GM18498 (cell line): ENCODE data around the gene CLDND1.

ENCODE experiments used
- ATAC-seq: cut with Tn5 transposase; IDR thresholded peaks from one replicate; pipeline ENCODE4 v1.9.1; 2021; ENCODE audit warnings: mild to moderate bottlenecking, moderate library complexity; ENCODE audit not compliant: unreplicated experiment

Gene CLDND1

DNA sequence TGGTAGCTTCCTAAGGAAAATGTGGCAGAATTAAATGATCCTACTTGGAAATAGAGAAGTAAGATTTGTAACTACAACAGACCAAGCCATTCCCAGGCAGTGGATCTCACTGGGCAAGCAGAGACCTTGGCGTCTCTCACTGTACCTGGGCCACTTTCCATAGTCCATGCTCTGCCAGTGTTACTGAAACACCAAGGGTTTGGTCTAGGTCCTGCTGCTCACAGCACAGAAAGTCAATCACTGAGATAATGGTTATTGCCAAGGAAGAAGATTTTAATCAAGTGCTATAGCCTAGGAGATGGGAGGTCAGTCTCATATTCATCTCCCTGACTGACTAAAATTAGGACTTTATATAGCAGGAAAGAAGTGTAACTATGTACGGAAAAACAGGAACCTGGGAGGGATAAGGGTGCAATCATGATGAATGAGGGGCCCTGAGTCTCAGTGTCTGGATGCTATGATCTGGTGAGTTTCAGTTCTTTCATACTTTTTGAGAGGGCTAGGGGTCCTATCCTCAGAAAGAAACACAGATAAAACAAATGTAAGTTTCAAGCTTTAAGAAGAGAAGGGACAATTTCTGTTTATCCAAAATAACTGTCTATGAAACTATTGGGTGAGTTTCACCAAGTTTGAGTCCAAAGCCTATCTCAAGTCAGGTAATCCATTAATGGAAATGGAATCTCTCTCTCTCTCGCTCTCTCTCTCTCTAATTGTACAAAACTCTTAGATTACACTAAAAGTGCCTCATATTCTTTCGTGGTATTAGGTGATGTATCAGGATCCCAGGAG, 29.7 kb upstream of the CLDND1 start:
- ATAC-seq = no peak

DNA sequence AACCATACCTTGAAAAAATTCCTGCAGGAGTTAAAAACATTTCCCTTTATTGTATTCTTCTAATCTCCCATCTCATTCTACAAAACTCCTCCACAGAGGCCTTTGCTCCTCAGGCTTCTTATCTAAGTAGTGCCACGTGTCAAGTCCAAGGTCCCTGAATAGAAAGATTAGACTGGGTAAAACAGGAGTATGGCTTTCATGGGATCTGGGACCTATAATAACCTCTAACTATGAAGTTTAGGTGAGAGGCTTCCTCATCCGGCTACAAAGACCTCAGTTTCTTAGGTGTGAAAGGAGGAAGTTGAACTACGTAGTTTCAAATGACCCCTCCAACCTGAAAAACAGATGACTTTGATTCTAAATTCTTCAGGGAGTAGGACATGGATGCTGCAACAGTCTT, 29.1 kb upstream of the CLDND1 start:
- ATAC-seq = no peak

DNA sequence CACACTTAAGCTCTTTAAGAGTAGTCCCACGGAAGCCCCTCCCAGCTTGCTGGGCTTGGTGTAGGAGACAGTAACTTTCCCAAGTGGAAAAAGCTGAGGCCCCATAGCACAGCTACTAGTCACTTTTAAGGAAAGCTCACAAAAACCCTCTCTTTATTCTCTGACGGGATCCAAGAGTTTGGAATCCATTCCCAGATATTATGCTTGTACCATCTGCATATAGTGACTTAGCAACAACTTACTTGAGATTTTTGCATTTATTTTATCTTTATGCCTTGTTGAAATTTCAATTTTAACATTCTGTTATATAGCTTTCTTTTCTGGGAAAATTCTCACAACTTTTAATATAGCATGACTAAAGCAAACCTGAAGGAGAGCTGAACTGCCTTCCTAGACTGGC, 28.5 kb upstream of the CLDND1 start:
- ATAC-seq = no peak

DNA sequence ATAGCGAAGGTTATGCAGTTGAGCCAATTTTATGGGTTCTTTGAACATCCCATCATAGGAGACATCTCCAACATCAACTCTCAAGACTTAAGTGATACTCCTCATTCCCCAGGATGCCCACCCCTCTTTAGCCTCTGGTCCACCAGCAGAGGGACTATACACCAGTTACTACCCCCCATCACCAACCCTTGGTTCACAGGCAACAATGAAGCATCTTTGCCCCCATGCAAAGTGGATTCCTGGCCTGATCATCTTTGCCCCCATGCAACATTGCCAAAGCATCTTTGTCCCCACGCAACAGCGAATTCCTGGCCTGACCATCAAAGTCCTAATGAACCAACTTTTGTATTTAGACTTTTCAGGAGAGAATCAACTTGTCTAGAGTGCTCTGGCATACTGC, 28.1 kb upstream of the CLDND1 start:
- no peak for ATAC-seq

DNA sequence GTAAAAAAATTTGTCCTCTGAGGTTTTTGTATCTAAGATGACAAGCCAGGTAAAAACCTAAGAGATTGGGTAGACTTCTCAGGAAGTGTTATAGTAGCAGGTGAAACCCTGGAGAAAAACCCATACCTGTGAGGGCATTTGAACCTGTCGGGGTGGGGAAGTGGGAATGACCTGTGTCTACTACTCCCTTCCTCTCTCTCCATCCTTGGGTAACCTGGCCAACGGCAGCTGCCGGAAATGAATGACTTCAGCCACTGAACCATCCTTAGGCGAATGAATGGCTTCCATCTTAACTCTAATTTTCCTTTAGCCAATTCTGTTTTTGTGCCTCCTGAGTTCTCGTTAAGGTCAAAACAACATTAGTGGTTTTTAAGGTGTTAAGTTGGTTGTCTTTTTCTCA, 25.8 kb upstream of the CLDND1 start:
- no peak for ATAC-seq

DNA sequence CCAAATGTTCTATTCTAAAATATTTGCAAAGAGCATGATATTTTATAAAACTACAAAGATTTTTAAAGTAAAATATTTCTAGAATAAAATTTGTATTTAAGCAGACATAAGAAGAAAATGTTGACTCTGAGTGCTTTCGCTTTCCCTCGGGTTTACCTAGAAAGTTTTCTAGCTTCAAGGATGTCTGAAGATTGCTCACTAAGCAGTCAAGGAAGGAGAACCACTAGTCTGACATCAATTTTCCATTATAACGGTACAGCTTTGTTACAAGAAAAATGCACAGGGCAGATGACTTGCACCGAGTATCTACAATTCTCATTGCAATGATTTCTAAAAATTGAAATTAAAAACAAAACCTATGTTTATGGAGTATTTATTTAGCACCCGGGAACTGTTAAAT, 23.2 kb upstream of the CLDND1 start:
- ATAC-seq = peak; percentile 44

DNA sequence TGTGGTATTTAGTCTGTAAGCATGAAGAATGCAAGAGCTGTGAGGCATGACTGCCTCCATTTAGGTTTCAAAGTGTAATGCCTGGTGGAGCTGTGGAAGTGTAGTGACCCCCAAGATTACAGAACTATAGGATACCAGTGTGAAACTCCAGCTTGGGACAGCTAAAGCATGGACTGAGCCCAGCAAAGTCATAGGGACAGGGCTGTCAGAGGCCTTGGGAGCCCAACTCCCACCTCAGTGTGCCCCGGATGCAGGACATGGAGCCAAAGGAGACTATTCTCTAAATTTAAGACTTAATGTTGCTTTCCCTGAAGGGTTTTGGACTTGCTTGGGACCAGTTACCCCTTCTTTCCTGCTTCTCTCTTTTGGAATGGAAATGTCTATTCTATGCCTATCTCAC, 19.9 kb upstream of the CLDND1 start:
- ATAC-seq = no peak

DNA sequence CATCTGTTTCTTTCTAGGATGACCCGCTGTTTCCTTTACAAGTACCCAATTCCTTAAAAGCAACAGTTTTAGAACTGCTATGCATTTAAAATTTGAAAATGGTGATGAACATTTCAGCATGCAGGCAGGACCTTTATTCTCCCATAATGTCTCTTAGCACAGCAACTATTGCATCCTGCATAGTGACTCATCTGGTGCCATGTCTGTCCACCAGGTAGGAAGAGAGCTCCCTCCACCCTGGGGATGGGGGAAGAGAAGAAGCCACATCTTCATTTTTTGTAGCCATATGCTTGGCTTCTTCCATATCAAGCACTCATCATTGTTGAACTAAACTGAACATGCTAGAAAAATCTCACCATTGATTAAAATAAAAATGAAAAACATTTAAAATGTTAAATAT, 19.0 kb upstream of the CLDND1 start:
- ATAC-seq = no peak

DNA sequence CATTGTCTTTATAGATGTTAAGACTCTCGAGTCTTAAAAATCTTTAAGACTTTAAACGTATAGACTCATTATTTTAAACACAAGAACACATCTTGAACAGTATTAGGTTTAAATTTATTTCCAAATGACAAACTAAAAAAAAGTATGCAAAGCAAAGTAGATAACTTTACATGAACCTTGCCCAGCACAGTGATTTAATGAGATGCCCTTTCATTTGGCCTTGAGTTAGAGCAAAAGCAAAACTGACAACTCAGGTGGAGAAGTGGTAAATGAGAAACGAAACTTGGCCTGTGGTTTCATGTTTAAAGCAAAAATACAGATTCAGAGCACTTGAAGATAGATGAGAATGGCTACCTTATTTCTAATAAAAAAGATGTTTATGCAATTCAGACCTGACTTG, 17.6 kb upstream of the CLDND1 start:
- ATAC-seq = peak; percentile 48

DNA sequence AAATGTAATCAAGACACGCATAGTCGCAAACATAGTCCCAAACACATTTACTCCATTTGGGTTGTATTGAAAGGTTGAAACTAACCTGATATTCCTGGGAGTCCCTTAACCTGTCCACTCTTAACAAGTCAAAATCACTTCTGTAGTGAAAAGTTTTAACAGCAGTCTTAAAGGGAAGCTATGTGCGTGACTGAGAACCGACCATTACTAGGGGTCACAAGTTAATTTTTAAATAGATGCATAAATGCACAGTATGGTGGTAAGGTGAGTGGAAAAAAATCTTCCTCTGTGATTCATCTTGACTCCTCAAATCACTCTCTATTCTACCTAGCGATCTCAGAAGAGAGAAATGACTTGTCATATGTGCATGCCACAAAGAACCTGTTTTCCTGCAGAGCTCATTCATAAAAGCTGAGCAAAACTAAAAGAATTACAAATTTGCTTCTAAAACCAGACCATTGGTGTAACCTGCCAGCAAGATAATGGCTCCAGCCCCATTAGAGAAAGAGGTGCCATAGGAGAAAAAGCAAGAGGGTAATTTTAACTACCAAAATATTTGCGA, 13.8 kb upstream of the CLDND1 start:
- ATAC-seq = peak; percentile 75

DNA sequence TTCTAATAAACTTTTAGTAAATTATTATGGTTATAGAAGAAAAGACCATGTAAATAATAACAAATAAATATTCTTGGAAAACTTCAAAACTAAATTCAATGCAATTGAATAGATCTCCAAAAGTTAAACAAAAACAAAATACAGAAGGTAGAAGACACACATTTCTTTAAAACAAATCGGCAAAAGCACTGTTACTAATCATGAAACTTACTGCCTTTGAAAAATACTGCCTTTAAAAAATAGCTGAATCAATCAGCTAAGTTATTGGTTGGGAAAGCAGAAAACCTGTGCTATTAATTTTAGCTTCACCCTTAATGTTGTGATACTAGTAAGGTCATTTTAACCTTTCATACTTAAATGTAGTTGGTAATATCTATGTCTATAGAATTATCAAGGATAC, 12.0 kb upstream of the CLDND1 start:
- no peak for ATAC-seq

DNA sequence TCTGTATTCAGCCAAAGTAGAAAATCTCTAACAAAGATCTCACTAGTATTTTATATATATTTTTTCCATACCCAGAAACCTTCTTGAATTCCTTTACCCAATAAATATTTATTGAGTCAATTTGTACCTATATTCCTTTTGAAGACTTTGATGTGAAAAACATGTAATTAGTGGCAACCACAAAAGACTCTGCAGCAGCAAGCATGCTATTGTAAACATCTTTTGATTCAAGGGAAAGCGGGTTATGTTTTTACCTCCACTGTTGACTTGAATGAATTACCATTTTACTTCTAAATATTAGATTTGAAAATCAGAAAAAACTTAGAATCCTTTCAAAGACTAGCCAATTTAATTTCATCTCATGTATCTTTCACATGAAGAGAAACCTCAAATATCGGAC, 11.5 kb upstream of the CLDND1 start:
- ATAC-seq = no peak

DNA sequence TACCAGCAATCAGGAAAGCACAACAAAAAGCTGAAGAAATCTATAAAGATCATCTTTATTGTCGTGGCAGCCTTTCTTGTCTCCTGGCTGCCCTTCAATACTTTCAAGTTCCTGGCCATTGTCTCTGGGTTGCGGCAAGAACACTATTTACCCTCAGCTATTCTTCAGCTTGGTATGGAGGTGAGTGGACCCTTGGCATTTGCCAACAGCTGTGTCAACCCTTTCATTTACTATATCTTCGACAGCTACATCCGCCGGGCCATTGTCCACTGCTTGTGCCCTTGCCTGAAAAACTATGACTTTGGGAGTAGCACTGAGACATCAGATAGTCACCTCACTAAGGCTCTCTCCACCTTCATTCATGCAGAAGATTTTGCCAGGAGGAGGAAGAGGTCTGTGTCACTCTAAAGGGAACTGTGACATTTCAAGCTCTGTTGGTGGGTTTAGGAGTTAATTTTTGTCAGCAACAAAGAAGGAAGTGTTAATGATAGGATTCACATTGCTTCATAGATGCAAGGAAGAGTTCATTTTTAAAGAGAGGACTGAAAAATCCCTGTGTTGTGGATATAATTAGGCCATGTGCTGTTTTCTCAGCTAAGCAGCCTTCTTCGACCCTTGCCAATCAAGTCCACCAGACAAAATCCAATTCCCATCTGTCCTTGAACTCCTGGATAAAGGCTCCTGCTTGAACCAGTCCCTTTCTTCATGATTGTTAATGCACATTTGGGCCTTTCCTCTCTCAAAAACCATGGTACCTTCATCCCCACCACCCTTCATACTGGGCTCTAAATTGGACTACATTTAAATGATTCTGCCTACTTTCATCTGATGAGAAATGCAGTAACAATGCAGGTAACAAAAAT, 10.2 kb upstream of the CLDND1 start:
- no peak for ATAC-seq

DNA sequence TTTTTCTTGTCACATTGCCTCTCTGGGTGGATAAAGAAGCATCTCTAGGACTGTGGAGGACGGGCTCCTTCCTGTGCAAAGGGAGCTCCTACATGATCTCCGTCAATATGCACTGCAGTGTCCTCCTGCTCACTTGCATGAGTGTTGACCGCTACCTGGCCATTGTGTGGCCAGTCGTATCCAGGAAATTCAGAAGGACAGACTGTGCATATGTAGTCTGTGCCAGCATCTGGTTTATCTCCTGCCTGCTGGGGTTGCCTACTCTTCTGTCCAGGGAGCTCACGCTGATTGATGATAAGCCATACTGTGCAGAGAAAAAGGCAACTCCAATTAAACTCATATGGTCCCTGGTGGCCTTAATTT, 9.6 kb upstream of the CLDND1 start:
- peak; percentile 1 for ATAC-seq

DNA sequence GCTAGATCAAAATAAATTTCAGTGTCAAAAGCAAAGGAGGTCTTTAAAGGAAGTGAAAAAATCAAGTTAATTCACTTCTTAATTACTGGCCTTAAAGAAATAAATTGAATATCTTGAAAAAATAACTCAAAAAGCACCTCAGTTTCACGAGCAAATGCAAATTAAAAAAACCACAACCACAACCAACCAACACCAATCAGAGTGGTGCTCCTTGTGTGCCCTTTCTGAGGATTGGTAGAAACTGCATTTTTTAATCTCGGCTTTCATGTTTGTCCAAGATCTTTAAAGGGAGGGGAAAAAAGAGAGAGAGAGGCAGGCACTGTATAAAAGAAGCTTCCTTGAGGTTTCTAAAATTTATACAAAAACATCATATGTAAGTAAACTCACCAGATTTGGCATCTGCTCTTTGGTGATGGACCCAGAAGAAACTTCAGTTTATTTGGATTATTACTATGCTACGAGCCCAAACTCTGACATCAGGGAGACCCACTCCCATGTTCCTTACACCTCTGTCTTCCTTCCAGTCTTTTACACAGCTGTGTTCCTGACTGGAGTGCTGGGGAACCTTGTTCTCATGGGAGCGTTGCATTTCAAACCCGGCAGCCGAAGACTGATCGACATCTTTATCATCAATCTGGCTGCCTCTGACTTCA, 9.0 kb upstream of the CLDND1 start, which contains the start of gene GPR15:
TSS of gene GPR15 (plus strand) at position 357 of the 653 bp plus-strand sequence. CDS start at position 413, 56 bp downstream.
- ATAC-seq = peak; percentile 38

DNA sequence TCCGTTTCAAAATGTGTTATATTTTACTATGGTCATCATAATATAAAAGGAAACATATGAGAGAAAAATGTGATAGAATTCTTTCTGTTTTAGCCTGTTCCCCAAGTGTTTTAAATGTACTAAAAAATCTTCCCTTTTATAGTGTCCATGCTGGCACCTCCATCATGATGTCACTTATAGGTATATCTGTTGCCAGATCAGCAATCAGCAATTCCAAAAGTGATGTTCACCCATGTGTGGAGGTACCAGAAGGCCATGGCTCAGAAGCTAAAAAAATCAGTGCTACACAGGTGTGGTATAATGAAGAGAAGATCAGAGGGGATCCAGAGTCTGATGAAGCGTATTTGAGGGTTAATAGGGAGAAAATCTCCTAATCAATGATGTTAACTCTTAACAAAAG, 8.0 kb upstream of the CLDND1 start:
- no peak for ATAC-seq

DNA sequence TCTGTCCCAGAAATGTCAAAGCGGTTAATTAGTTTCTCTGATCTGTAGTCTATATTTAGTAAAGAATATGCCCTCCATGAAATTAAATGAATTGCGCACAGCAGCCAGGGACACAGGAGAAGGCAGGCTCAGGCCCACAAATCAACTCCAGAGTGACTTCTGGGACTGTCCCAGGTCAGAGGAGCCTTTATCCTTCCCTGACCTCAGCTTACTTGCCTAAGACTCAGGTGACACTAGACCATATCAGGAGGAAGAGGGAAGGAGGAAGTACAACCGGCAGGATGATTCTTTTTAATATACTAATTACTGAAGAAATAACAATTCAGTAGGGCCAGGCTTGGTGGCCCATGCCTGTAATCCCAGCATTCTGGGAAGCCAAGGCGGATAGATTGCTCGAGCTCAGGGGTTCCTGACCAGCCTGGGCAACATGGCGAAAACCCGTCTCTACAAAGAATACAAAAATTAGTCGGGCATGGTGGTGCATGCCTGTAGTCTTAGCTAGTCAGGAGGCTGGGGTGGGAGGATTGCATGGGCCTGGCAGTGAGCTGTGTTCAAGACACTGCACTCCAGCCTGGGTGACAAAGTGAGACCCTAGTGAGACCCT, 7.3 kb upstream of the CLDND1 start:
- ATAC-seq = no peak

DNA sequence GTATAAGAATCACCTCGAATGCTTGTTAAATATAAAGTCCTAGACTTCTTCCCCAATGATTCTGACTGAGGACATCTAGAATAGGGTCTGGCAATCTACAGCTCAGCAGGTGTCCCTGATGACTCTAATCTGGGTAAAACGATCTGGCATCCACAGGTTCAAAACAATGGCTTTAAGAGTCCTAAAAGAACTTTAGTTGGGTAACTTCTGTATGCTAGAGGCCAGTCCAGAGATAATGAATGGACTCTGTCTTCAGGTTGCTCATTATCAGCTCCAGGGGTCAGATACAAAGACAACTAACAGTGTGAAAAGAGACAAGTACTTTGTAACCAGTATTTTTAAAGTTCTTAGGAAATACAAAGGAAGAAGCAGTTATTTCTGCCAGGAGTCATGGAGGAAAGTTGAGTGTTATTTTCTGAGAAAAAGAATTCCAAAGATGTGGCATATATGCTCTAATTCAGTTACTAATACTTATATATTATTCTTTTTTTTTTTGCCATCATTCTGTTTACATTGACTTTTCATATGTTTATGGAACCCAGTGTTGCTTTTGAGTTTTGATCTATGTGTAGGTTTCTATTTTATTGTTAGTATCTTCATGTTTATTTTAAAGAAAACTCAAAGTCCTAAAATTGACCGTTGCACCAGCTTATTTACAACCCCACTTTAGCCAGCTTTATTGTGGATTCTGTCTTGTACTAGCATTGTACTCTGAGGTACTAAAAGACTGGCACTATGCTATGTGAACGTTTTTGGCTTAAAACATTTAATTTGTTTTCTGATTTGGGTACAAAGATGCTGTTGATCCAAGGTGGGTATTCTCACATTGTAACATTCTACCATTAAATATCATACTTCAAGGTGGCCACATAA, 6.0 kb upstream of the CLDND1 start:
- ATAC-seq = no peak

DNA sequence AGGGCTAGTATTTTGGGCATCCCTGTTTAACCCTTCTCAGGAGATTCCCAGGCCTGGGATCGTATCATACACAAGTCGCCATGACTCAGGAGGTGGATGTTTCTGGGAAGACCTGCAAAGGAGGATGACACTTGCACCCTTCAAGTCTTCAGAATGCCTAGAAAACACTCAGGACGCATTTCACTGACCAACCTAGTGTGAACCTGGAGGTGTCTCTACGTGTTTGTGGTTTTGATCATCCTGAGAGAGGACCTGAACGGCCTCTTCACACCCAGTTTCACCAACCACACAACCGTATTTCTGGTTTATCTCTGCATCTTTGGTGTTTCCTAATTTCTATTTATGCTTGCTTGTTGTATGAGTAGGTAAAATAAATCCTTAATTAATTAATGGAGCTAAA, 2.8 kb upstream of the CLDND1 start:
- ATAC-seq = no peak
